Endothelial cell of umbilical vein (primary cell): ENCODE results near the gene CHST11. TPM values are rescaled to one million over a fixed set of nuclear protein-coding genes. Genes with fewer than 3 reads are reported as not detected.

Experiments
- BruUV-seq: library from RNA; stranded (reverse); fragments of 400-500 nt; replicated peaks from 2 replicates; lab custom pipeline; 2021; lab: Mats Ljungman, UMichigan
- CTCF ChIA-PET: fragments of 300-600, 350-600 bp; sonication (Branson Sonifier 250); formaldehyde crosslinking; loops from one replicate; lab custom pipeline; 2021; ENCODE audit warnings: antibody characterized with exemption, inconsistent platforms; lab: Charles Lee
- POLR2A ChIA-PET: fragments of 300-600, 350-600 bp; sonication (Branson Sonifier 250); formaldehyde crosslinking; loops from one replicate; lab custom pipeline; 2021; ENCODE audit warnings: antibody characterized with exemption, inconsistent platforms; lab: Charles Lee
- DNase-seq: peaks from one replicate; pipeline ENCODE4 v3.0.0-alpha.2; 2011; ENCODE audit warnings: low read depth, low spot score
- FAIRE-seq: peaks from 2 replicates; lab custom pipeline; 2011; peaks lifted over from hg19 to GRCh38; lab: Jason Lieb, UNC
- H2AFZ ChIP-seq: 2 replicates; pipeline ENCODE4 v1.6.0; 2012; ENCODE audit warnings: low read depth, low read length, control low read depth, inconsistent platforms
- H3K27ac ChIP-seq: 2 replicates; pipeline ENCODE4 v1.5.1; 2011; ENCODE audit warnings: low read depth, mild to moderate bottlenecking, control low read depth, low read length, moderate library complexity; ENCODE audit not compliant: insufficient read depth
- H3K27me3 ChIP-seq, 2 experiments: 2 replicates each; pipeline versions ENCODE4 v1.6.0 to v1.6.1; 2011; ENCODE audit warnings: low read length in 2 of 2, mixed read lengths in 1 of 2; ENCODE audit not compliant: control insufficient read depth in 2 of 2, insufficient read depth in 2 of 2
- H3K36me3 ChIP-seq, 2 experiments: 2 replicates in 1 of 2; 3 replicates in 1 of 2; pipeline ENCODE4 v1.5.1; 2011; ENCODE audit warnings: low read length in 2 of 2, mild to moderate bottlenecking in 1 of 2, moderate library complexity in 1 of 2; ENCODE audit not compliant: control insufficient read depth in 2 of 2, insufficient read depth in 2 of 2; ENCODE audit errors: extremely low read depth in 1 of 2
- H3K4me1 ChIP-seq: 3 replicates; pipeline ENCODE4 v1.5.1; 2011; ENCODE audit warnings: mild to moderate bottlenecking, low read length; ENCODE audit not compliant: control insufficient read depth, insufficient read depth; ENCODE audit errors: extremely low read depth
- H3K4me2 ChIP-seq: 2 replicates; pipeline ENCODE4 v1.6.1; 2011; ENCODE audit warnings: low read length, control low read depth, mixed read lengths; ENCODE audit not compliant: insufficient read depth
- H3K4me3 ChIP-seq, 3 experiments: fragments of 200-600 bp in 1 of 3; sonication (generic), shearing (Covaris generic) in 1 of 3; replicated peaks in 1 of 3; 2 replicates each; pipeline ENCODE4 v1.5.1; 2011 to 2016; ENCODE audit warnings: control low read depth in 3 of 3, low read length in 3 of 3, mild to moderate bottlenecking in 2 of 3, inconsistent platforms in 1 of 3, low read depth in 1 of 3, moderate library complexity in 1 of 3; ENCODE audit not compliant: insufficient read depth in 1 of 3
- H3K79me2 ChIP-seq: 2 replicates; pipeline ENCODE4 v1.6.0; 2012; ENCODE audit warnings: low read length, inconsistent platforms; ENCODE audit not compliant: control insufficient read depth, insufficient read depth
- H3K9ac ChIP-seq: replicated peaks from 2 replicates; pipeline ENCODE3; 2011; ENCODE audit warnings: low read length, control low read depth; ENCODE audit not compliant: insufficient read depth; ENCODE audit errors: extremely low read depth
- H3K9me1 ChIP-seq: replicated peaks from 3 replicates; pipeline ENCODE4 v1.6.0; 2011; ENCODE audit warnings: mild to moderate bottlenecking, low read length; ENCODE audit not compliant: control insufficient read depth, insufficient read depth; ENCODE audit errors: extremely low read depth
- H3K9me3 ChIP-seq: replicated peaks from 2 replicates; pipeline ENCODE4 v1.5.1; 2012; ENCODE audit warnings: low read length, inconsistent platforms; ENCODE audit not compliant: control insufficient read depth, insufficient read depth
- H4K20me1 ChIP-seq: replicated peaks from 2 replicates; pipeline ENCODE3; 2011; ENCODE audit warnings: mild to moderate bottlenecking, low read length; ENCODE audit not compliant: control insufficient read depth, insufficient read depth; ENCODE audit errors: extremely low read depth
- CTCF ChIP-seq, 2 donors: IDR thresholded peaks; 1 replicate in 1 of 2; 2 replicates in 1 of 2; pipeline ENCODE4 v1.5.1; 2011; ENCODE audit warnings: low read length in 2 of 2, mild to moderate bottlenecking in 2 of 2, moderate library complexity in 2 of 2, control low read depth in 1 of 2, inconsistent platforms in 1 of 2, low read depth in 1 of 2; ENCODE audit not compliant: insufficient read depth in 1 of 2; ENCODE audit errors: extremely low read depth in 1 of 2
- EZH2 ChIP-seq: IDR thresholded peaks from 2 replicates; pipeline ENCODE4 v1.6.1; 2012; ENCODE audit warnings: borderline replicate concordance, low read depth, mild to moderate bottlenecking, moderate library complexity, low read length, inconsistent platforms; ENCODE audit not compliant: severe bottlenecking
- FOS ChIP-seq: IDR thresholded peaks from 2 replicates; pipeline ENCODE4 v1.6.1; 2011; ENCODE audit warnings: mild to moderate bottlenecking, low read length, moderate library complexity, borderline replicate concordance; ENCODE audit not compliant: insufficient read depth
- GATA2 ChIP-seq: IDR thresholded peaks from 2 replicates; pipeline ENCODE4 v1.7.0; 2011; ENCODE audit warnings: low read depth, mild to moderate bottlenecking, moderate library complexity, mixed read lengths, low read length; ENCODE audit not compliant: insufficient read length, insufficient read depth
- JUN ChIP-seq: IDR thresholded peaks from 2 replicates; pipeline ENCODE4 v1.6.1; 2011; ENCODE audit warnings: borderline replicate concordance, low read depth; ENCODE audit not compliant: insufficient read length, insufficient read depth
- MYC ChIP-seq: IDR thresholded peaks from one replicate; pipeline ENCODE4 v1.6.1; 2011; ENCODE audit warnings: mild to moderate bottlenecking, low read depth, low read length
- POLR2A ChIP-seq: IDR thresholded peaks from 2 replicates; pipeline ENCODE4 v1.6.1; 2012; ENCODE audit warnings: low read depth, mild to moderate bottlenecking, control low read depth, low read length
- POLR2AphosphoS5 ChIP-seq: IDR thresholded peaks from 2 replicates; pipeline ENCODE4 v1.6.1; 2012; ENCODE audit warnings: low read depth, mild to moderate bottlenecking, control low read depth, low read length, moderate library complexity; ENCODE audit not compliant: insufficient read depth
- dilution Hi-C: fragments of 300-500 bp; cut with MboI; formaldehyde crosslinking; loops from one replicate; pipeline ENCODE4 v1.15.0; 2019; ENCODE audit warnings: low sequenced_read_pairs; ENCODE audit not compliant: extremely low pct_ligation_motif_present
- intact Hi-C: fragments of 100-400 bp; cut with micrococcal nuclease; formaldehyde crosslinking; loops from one replicate; pipeline ENCODE4 v1.10.0; 2022
- polyA plus RNA-seq, 4 experiments: library from polyadenylated mRNA; depleted of rRNA in 3 of 4; stranded (reverse) in 3 of 4; unstranded in 1 of 4; fragments of >200 nt; gene quantifications; 2 replicates each; pipeline versions ENCODE4 v1.2.1 to v1.2.3, GENCODE V29; 2011 to 2012; ENCODE audit warnings: missing spikeins in 1 of 4
- total RNA-seq: library from RNA; stranded (reverse); gene quantifications from 2 replicates; pipeline ENCODE4 v1.2.3, GENCODE V29; 2021
- TF ChIP-seq, protein P1 (sequence below): IDR thresholded peaks from 2 replicates; pipeline ENCODE4 v1.6.1; 2011; ENCODE audit not compliant: insufficient read depth, insufficient read length

The CHST11 gene
- total and polyA plus RNA-seq, 2 donors (not counting 3 experiments of a cell fraction or from before 2014, with no cell fraction given): 19.7 to 20.9 TPM

DNA sequence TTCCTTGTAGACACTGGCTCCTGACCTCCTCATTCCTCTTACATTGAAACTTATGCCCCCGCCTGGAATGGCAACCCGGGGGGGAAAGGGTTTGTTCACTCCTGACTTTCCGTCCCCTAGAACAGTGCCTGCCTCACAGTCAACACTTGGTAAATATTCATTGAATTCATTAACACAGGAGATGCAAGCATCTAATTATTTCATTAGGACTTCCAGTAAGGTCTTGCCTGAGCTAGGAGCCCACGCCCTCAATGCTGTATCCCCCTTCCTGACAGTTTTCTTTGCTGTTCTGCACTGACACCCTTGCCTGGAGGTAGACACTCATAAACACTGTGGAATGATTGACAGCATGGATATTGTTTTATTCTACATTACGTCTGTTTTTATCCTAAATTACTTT, 49.3 kb upstream of the CHST11 start:
- Histone ChIP-seq H3K9me3 (no peaks in the 10 kb centered on the region), H3K9me1 (no peaks in the 10 kb centered on the region), H3K27me3 (no peaks in the 10 kb centered on the region), H4K20me1 (no peaks in the 10 kb centered on the region), H2AFZ (no peak overlapping the region), H3K9ac (no peak overlapping the region), H3K4me3 (no peak overlapping the region), H3K27ac (no peak overlapping the region), H3K36me3 (no peaks in the 10 kb centered on the region), H3K79me2 (no peaks in the 10 kb centered on the region), H3K4me2 (no peak overlapping the region), H3K4me1 (peaks cover 28% of the 10 kb centered on the region)
- no peak for DNase-seq
- TF ChIP-seq MYC (no peak), EZH2 (no peak), POLR2A (no peak), POLR2AphosphoS5 (no peak), GATA2 (no peak), JUN (no peak), FOS (no peak), CTCF (IDR thresholded peaks at IDR 0.05; ENCODE audit: extremely low read depth in 1 of 2, insufficient read depth in 1 of 2, low read depth in 1 of 2, low read length in 2 of 2) (no peak)
- TF ChIP-seq, protein P1, sequence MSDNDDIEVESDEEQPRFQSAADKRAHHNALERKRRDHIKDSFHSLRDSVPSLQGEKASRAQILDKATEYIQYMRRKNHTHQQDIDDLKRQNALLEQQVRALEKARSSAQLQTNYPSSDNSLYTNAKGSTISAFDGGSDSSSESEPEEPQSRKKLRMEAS: no peak
- intact Hi-C loops: no loop called here
- dilution Hi-C loops: no loop called here
- ChIA-PET POLR2A (no interaction called here), CTCF (interaction anchor here (1.7 to 2.4 kb wide), 2 partner anchors 25 to 26 kb away, joined by 7 to 20 read pairs; no protein-coding TSS in a partner anchor)
- FAIRE-seq: no peak
- BruUV-seq: no TSS peak
